Activated CD4-positive, alpha-beta T cell treated with anti-CD3 and anti-CD28 coated beads for 1 hour (primary cell): ENCODE measurements around the gene USP37.
"Not testable (repeated sequence)": the region's sequence is repeated elsewhere in the genome, so short reads cannot be mapped to it uniquely, and the experiment has no call there.

Source experiments
- DNase-seq: peaks from one replicate; pipeline ENCODE4 v3.0.0-alpha.2; 2020

The USP37 gene

GRCh38 chr2:218554225-218554624 is 13.9 kb downstream of the USP37 start:
- not testable (repeated sequence) for DNase-seq

- DNase-seq, result no peak
Observed at GRCh38 chr2:218547978-218548377, 20.2 kb downstream of the USP37 start.

- no peak for DNase-seq
Observed at GRCh38 chr2:218547511-218547910, 20.6 kb downstream of the USP37 start.

- DNase-seq, result no peak
Observed at GRCh38 chr2:218546012-218546411, 22.1 kb downstream of the USP37 start.

- DNase-seq, result no peak
Observed at GRCh38 chr2:218540015-218540414, 28.1 kb downstream of the USP37 start.

- DNase-seq, result no peak
Observed at GRCh38 chr2:218536804-218537494, 31.2 kb downstream of the USP37 start.

GRCh38 chr2:218529990-218530389 is 38.2 kb downstream of the USP37 start:
- DNase-seq, result no peak

- DNase-seq, result not testable (repeated sequence)
Observed at GRCh38 chr2:218528409-218528808, 39.7 kb downstream of the USP37 start.

GRCh38 chr2:218523651-218524050 is 44.5 kb downstream of the USP37 start:
- no peak for DNase-seq

- no peak for DNase-seq
Observed at GRCh38 chr2:218518876-218519275, 49.3 kb downstream of the USP37 start.

GRCh38 chr2:218517434-218518206 is 50.5 kb downstream of the USP37 start:
- DNase-seq, result no peak

- no peak for DNase-seq
Observed at GRCh38 chr2:218516614-218517013, 51.5 kb downstream of the USP37 start.

- DNase-seq, result no peak
Observed at GRCh38 chr2:218513676-218514075, 54.5 kb downstream of the USP37 start.

- no peak for DNase-seq
Observed at GRCh38 chr2:218508299-218508698, 59.9 kb downstream of the USP37 start.

GRCh38 chr2:218505754-218506371 is 62.3 kb downstream of the USP37 start:
- DNase-seq, result no peak

GRCh38 chr2:218501665-218502064 is 66.5 kb downstream of the USP37 start:
- DNase-seq, result no peak

GRCh38 chr2:218500501-218501060 is 67.6 kb downstream of the USP37 start:
- DNase-seq, result no peak

GRCh38 chr2:218485986-218486667 is 82.0 kb downstream of the USP37 start:
- DNase-seq, result no peak

GRCh38 chr2:218482651-218483050 is 85.5 kb downstream of the USP37 start:
- no peak for DNase-seq

GRCh38 chr2:218479595-218479994 is 88.6 kb downstream of the USP37 start:
- no peak for DNase-seq

- DNase-seq, result no peak
Observed at GRCh38 chr2:218478544-218478943, 89.6 kb downstream of the USP37 start.

GRCh38 chr2:218477247-218477646 is 90.9 kb downstream of the USP37 start:
- DNase-seq, result no peak

- no peak for DNase-seq
Observed at GRCh38 chr2:218476676-218477075, 91.5 kb downstream of the USP37 start.
